Activated CD4-positive, alpha-beta T cell treated with anti-CD3 and anti-CD28 coated beads, Interleukin-2, Interleukin-4, amounts not matched to agents 100 ng/mL and 50 ng/mL, durations not matched to agents 16 hours and 8 hours (primary cell): ENCODE data around the gene CACNA2D3.
"Not testable (repeated sequence)": the region's sequence is repeated elsewhere in the genome, so short reads cannot be mapped to it uniquely, and the experiment has no call there.

Experiments used
- DNase-seq: peaks from one replicate; pipeline ENCODE4 v3.0.0-alpha.2; 2020; ENCODE audit warnings: low spot score

Gene CACNA2D3

GRCh38 chr3:54631516-54632325 lies 509.4 kb downstream of the CACNA2D3 start:
- no peak for DNase-seq

- DNase-seq: no peak
Observed at GRCh38 chr3:54632326-54632665, 509.9 kb downstream of the CACNA2D3 start.

- no peak for DNase-seq
Observed at GRCh38 chr3:54632834-54633233, 510.5 kb downstream of the CACNA2D3 start.

- no peak for DNase-seq
Observed at GRCh38 chr3:54633444-54634121, 511.2 kb downstream of the CACNA2D3 start.

- DNase-seq: no peak
Observed at GRCh38 chr3:54634122-54634469, 511.7 kb downstream of the CACNA2D3 start.

- DNase-seq: not testable (repeated sequence)
Observed at GRCh38 chr3:54639790-54640372, 517.5 kb downstream of the CACNA2D3 start.

GRCh38 chr3:54641226-54642014 lies 519.1 kb downstream of the CACNA2D3 start:
- DNase-seq: no peak

- no peak for DNase-seq
Observed at GRCh38 chr3:54642147-54642546, 519.8 kb downstream of the CACNA2D3 start.

GRCh38 chr3:54647721-54648120 lies 525.4 kb downstream of the CACNA2D3 start:
- DNase-seq: no peak

- no peak for DNase-seq
Observed at GRCh38 chr3:54649551-54649950, 527.2 kb downstream of the CACNA2D3 start.

- DNase-seq: no peak
Observed at GRCh38 chr3:54653456-54654195, 531.3 kb downstream of the CACNA2D3 start.

- no peak for DNase-seq
Observed at GRCh38 chr3:54654776-54655175, 532.4 kb downstream of the CACNA2D3 start.

GRCh38 chr3:54659347-54659746 lies 537.0 kb downstream of the CACNA2D3 start:
- DNase-seq: no peak

GRCh38 chr3:54660714-54661132 lies 538.4 kb downstream of the CACNA2D3 start:
- DNase-seq: no peak

- DNase-seq: no peak
Observed at GRCh38 chr3:54661151-54661550, 538.8 kb downstream of the CACNA2D3 start.

- DNase-seq: no peak
Observed at GRCh38 chr3:54663501-54664011, 541.2 kb downstream of the CACNA2D3 start.

GRCh38 chr3:54665016-54665600 lies 542.8 kb downstream of the CACNA2D3 start:
- no peak for DNase-seq

GRCh38 chr3:54668236-54668635 lies 545.9 kb downstream of the CACNA2D3 start:
- no peak for DNase-seq

GRCh38 chr3:54670201-54671000 lies 548.0 kb downstream of the CACNA2D3 start:
- no peak for DNase-seq

- DNase-seq: no peak
Observed at GRCh38 chr3:54671511-54671910, 549.2 kb downstream of the CACNA2D3 start.
